GM13976 (cell line): ENCODE measurements around the gene CSNK1G1.

Experiments used
- DNase-seq: peaks from one replicate; pipeline ENCODE4 v3.0.0; 2012; ENCODE audit warnings: low spot score
- in situ Hi-C: fragments of 300-500 bp; cut with MboI; formaldehyde crosslinking; loops from one replicate; pipeline ENCODE4 v1.12.0; 2022; ENCODE audit warnings: low sequenced_read_pairs, mixed read lengths, inconsistent platforms; ENCODE audit not compliant: unreplicated experiment
- TF ChIP-seq, protein P1 (sequence below): IDR thresholded peaks from 2 replicates; pipeline ENCODE4 v1.5.1; 2012; ENCODE audit warnings: borderline replicate concordance, mild to moderate bottlenecking; ENCODE audit not compliant: insufficient read depth; ENCODE audit errors: extremely low read depth, missing control alignments, control extremely low read depth

CSNK1G1 gene

DNA sequence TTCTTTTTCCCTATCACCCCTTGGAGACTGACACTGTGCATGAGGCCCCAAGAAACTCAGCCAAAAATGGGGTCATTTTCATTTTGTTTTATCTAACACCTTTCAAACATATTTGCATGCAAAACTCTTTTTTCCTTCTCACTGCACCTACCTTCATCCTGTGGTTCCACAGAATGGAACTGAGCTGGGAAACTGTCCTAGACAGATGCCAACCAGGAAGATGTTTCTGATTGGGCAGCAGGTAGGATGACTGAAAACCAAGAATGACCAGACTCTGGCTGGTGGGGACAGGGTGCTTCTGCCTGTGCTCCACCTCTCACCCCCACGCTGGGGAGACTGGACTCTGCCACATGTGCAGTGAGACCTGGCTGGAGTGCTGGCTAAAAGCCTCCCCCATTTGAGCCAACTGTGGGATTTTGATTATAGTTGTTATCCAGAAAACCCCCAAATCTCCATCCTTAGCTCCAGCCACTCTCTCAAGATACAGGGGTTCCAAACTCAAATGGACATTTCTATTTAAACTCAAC, 198.3 kb downstream of the CSNK1G1 start:
- no peak for DNase-seq
- in situ Hi-C loops = no loop called here
- TF ChIP-seq, protein P1, sequence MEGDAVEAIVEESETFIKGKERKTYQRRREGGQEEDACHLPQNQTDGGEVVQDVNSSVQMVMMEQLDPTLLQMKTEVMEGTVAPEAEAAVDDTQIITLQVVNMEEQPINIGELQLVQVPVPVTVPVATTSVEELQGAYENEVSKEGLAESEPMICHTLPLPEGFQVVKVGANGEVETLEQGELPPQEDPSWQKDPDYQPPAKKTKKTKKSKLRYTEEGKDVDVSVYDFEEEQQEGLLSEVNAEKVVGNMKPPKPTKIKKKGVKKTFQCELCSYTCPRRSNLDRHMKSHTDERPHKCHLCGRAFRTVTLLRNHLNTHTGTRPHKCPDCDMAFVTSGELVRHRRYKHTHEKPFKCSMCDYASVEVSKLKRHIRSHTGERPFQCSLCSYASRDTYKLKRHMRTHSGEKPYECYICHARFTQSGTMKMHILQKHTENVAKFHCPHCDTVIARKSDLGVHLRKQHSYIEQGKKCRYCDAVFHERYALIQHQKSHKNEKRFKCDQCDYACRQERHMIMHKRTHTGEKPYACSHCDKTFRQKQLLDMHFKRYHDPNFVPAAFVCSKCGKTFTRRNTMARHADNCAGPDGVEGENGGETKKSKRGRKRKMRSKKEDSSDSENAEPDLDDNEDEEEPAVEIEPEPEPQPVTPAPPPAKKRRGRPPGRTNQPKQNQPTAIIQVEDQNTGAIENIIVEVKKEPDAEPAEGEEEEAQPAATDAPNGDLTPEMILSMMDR = no peak

DNA sequence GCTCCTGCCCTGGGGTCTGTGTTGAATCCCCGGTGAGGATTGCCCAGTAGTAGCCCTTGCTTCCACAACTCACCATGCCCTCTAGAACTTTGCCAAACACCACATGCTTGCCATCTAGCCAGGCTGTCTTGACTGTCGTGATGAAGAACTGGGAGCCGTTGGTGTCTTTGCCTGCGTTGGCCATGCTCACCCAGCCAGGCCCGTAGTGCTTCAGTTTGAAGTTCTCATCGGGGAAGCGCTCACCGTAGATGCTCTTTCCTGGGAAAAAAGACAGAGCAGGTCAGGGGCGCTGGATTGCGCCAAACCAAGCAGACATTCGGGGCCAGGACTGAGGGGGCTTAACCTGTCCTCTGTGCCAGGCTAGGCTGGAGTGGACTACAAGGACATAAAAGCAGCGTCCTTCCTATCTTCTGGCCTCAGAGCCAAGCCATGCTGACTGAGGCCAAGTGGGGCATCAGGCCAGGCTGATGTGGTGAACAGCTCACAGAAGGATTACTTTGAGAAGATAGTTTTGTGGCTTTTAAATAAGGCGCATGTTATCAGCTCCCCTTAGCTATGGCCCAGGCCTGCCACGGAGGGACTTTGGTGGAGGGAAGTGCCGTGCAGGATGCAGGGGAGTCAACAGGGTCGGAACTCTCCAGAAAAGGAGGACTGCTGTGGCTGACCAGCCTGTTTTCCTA, 199.2 kb downstream of the CSNK1G1 start:
- in situ Hi-C loops = no loop called here
- TF ChIP-seq, protein P1 = no peak
- DNase-seq = no peak

DNA sequence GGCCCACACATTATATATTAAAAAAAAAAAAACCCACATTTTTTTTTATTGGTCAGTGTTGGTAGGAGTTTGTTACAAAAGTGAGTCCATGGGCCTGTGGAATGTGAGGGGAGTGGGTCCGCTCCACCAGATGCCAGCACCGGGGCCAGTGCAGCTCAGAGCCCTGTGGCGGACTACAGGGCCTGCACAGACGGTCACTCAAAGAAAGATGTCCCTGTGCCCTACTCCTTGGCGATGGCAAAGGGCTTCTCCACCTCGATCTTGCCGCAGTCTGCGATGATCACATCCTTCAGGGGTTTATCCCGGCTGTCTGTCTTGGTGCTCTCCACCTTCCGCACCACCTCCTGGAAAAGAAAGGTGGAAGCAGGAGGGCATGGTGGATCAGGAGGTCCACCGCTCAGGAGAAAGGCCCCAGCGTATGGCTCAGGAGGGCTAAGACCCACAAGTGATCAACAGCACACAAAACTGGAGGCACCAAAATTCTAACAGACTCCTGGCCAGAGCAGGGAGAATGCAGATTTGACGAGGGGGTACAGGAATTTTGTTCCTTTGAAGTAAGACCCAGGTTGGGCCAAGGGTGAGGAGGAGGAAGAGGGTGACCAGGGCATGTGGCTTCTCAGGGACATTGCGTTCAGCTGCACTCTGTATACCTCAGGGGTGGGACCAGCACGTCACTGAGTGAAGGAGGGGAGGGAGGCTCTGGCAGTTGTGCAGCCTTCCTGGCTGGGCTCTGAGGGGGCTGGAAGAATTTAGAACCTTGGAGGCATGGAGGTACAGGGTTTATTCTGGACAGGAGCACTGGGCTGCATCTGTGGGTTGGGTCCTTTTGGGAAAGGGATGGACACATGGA, 199.9 kb downstream of the CSNK1G1 start:
- no peak for DNase-seq
- TF ChIP-seq, protein P1 = no peak
- in situ Hi-C loops = no loop called here

DNA sequence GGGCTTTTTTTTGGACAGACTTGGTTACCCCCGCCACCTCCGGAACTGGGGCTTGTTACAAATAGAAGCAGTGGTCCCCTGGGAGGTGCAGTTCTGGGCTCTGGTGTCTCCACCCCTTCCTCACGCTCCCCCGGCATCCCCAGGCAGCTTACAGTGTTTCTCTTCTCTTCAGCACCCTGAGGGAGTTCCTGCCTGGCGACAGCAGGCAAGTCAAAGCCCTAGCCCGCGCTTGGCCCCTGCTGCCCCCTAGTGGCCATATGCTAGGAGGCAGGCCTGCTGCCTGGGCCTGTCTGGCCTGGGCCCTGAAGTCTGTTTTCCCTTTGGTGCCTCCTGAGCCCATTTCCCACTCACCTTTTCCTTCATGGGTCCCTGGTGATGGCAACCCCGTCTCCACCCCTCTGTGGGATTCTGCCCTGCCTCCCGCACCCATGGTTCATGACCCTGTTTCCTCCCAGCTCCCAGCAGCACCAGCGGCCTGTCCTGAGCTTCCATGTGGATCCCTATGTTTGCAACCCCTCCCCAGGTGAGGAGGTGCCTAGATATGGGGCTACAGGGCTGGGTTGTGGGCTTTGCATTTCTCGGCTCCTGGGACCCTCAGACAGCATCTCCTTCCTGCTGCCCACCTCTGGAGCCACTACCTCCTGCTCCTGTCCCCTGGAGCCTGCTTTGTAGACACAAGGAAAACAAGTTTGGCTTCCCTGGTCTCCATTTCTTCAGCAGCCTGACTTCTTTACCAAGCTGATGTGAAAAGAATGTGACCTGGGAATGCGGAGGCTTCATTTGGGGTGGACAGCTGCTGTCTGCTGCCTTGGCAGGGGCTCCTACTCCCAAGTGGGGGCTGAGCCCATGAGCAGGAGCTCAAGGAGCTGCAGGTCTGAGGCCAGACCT, 202.2 kb downstream of the CSNK1G1 start:
- TF ChIP-seq, protein P1 = peak; percentile 99
- in situ Hi-C loops = no loop called here

DNA sequence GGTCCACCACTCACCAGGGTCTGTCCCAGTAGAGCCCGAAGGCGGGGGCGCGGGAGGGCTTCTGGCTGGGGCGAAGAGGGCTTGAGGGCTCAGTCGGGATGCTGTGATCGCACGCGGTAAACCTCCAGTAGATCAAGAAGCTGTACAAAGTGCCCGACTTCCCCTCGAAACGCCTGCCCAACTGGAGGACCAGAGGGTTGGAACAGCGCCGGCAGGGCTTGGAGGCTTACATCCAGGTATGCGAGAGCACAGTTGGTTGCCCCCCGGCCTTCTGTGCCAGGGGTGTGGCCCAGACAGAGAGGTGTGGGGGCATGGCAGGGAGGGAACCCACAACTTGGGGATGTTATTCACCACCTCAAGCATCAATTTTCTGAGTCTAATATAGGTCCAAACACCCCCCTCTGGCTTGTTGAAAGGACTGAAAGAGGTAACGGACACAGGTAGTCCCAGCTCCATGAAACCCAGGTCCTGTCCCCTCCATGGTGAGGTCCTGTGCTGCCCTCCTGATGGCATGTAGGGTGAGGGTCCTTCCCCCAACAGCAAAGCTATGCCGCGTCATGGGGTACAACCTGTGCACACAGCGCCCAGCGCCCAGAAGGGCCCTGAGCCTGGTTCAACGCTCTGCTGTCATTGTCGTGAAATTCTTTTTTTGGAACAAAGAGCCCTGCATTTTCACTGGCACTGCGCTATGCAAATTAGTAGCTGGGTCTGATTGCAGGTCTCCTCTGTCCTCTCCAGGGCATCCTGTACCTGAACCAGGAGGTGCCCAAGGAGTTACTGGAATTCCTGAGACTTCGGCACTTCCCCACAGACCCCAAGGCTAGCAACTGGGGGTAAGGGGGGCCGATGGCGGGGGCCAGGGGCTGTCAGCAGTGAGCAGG, 203.2 kb downstream of the CSNK1G1 start:
- DNase-seq = peak; percentile 47
- in situ Hi-C loops = no loop called here

More for the DNA sequence above, 202.2 kb downstream of the CSNK1G1 start:
- DNase-seq = peak; percentile 93

More for the DNA sequence above, 203.2 kb downstream of the CSNK1G1 start:
- TF ChIP-seq, protein P1 = no peak
